ENCODE measurements around the gene LOXL4.
"Not testable (repeated sequence)": the region's sequence is repeated elsewhere in the genome, so short reads cannot be mapped to it uniquely, and the experiment has no call there.

Gene LOXL4

GRCh38 chr10:98240524-98240923 lies 27.5 kb downstream of the LOXL4 start:
- DNase-seq = no peak

GRCh38 chr10:98238391-98238790 lies 29.6 kb downstream of the LOXL4 start:
- no peak for DNase-seq

GRCh38 chr10:98236862-98237261 lies 31.1 kb downstream of the LOXL4 start:
- no peak for DNase-seq

- DNase-seq = no peak
Observed at GRCh38 chr10:98235846-98236245, 32.1 kb downstream of the LOXL4 start.

- no peak for DNase-seq
Observed at GRCh38 chr10:98231417-98231816, 36.6 kb downstream of the LOXL4 start.

- DNase-seq = not testable (repeated sequence)
Observed at GRCh38 chr10:98228266-98228665, 39.7 kb downstream of the LOXL4 start.

- not testable (repeated sequence) for DNase-seq
Observed at GRCh38 chr10:98227713-98228112, 40.3 kb downstream of the LOXL4 start.

- no peak for DNase-seq
Observed at GRCh38 chr10:98226508-98227144, 41.4 kb downstream of the LOXL4 start.

GRCh38 chr10:98224996-98225395 lies 43.0 kb downstream of the LOXL4 start:
- no peak for DNase-seq

- no peak for DNase-seq
Observed at GRCh38 chr10:98224509-98224908, 43.5 kb downstream of the LOXL4 start.

- DNase-seq = no peak
Observed at GRCh38 chr10:98223874-98224273, 44.1 kb downstream of the LOXL4 start.

- DNase-seq = no peak
Observed at GRCh38 chr10:98217801-98218200, 50.2 kb downstream of the LOXL4 start.

- no peak for DNase-seq
Observed at GRCh38 chr10:98215373-98215772, 52.6 kb downstream of the LOXL4 start.

- DNase-seq = no peak
Observed at GRCh38 chr10:98213740-98214139, 54.3 kb downstream of the LOXL4 start.

GRCh38 chr10:98212196-98212595 lies 55.8 kb downstream of the LOXL4 start:
- DNase-seq = no peak

GRCh38 chr10:98209441-98209840 lies 58.6 kb downstream of the LOXL4 start:
- no peak for DNase-seq

- DNase-seq = no peak
Observed at GRCh38 chr10:98208925-98209324, 59.1 kb downstream of the LOXL4 start.

GRCh38 chr10:98205351-98205750 lies 62.6 kb downstream of the LOXL4 start:
- no peak for DNase-seq

- no peak for DNase-seq
Observed at GRCh38 chr10:98202378-98202777, 65.6 kb downstream of the LOXL4 start.

GRCh38 chr10:98201760-98202159 lies 66.2 kb downstream of the LOXL4 start:
- DNase-seq = no peak

Data from activated effector memory CD4-positive, alpha-beta T cell treated with anti-CD3 and anti-CD28 coated beads, Interleukin-2, amount 50 U/mL, for 16 hours (primary cell).